Keratinocyte (primary cell): ENCODE data around the gene SREBF1.

Experiments
- EZH2 ChIP-seq: IDR thresholded peaks from one replicate; pipeline ENCODE4 v1.6.1; 2012; ENCODE audit warnings: inconsistent platforms, mild to moderate bottlenecking, low read length, moderate library complexity
- TF ChIP-seq, protein P1 (sequence below), 3 experiments: IDR thresholded peaks in 1 of 3; conservative IDR thresholded peaks in 1 of 3; optimal IDR thresholded peaks in 1 of 3; 2 replicates in 2 of 3; 3 replicates in 1 of 3; pipeline versions ENCODE3 to v1.5.1; 2011; ENCODE audit warnings: low read length in 3 of 3, mild to moderate bottlenecking in 3 of 3, moderate library complexity in 2 of 3, control low read depth in 1 of 3, inconsistent platforms in 1 of 3; ENCODE audit not compliant: insufficient read depth in 2 of 3; ENCODE audit errors: extremely low read depth in 1 of 3

DNA sequence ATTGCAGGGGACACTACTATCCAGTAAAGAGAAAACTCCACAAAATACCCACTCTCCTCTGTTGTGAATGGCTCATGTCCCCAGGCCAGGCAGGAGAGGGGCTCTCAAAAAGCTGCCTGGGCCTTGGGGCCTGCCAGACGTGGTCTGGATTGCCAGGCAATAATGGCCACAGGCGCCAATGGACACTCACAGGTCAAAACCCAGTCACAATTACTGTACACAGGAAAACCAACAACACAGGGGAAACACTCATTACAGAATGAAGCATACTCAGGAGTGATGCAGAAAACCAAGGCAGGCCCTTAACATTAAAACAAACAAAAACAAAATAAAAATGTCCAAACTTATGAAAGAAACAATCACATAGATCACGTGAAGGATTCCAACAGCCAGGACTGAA, 35.1 kb upstream of the SREBF1 start:
- TF ChIP-seq, protein P1, sequence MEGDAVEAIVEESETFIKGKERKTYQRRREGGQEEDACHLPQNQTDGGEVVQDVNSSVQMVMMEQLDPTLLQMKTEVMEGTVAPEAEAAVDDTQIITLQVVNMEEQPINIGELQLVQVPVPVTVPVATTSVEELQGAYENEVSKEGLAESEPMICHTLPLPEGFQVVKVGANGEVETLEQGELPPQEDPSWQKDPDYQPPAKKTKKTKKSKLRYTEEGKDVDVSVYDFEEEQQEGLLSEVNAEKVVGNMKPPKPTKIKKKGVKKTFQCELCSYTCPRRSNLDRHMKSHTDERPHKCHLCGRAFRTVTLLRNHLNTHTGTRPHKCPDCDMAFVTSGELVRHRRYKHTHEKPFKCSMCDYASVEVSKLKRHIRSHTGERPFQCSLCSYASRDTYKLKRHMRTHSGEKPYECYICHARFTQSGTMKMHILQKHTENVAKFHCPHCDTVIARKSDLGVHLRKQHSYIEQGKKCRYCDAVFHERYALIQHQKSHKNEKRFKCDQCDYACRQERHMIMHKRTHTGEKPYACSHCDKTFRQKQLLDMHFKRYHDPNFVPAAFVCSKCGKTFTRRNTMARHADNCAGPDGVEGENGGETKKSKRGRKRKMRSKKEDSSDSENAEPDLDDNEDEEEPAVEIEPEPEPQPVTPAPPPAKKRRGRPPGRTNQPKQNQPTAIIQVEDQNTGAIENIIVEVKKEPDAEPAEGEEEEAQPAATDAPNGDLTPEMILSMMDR (optimal IDR thresholded peaks at IDR 0.05 in 1 of 3, IDR thresholded peaks at IDR 0.05 in 1 of 3, conservative IDR thresholded peaks at IDR 0.05 in 1 of 3; ENCODE audit: extremely low read depth in 1 of 3, insufficient read depth in 2 of 3, low read length in 3 of 3): no peak
- no peak for TF ChIP-seq EZH2
